ENCODE measurements around the gene WDR33. TPM values are rescaled to one million over a fixed set of nuclear protein-coding genes. Genes with fewer than 3 reads are reported as not detected.
A peak's percentile ranks its signal among the peaks of the same experiment; 100 is the strongest.

Gene WDR33
- total RNA-seq, 4 donors from 2014 or later = 35.2 to 48.0 (median 36.6) TPM

DNA sequence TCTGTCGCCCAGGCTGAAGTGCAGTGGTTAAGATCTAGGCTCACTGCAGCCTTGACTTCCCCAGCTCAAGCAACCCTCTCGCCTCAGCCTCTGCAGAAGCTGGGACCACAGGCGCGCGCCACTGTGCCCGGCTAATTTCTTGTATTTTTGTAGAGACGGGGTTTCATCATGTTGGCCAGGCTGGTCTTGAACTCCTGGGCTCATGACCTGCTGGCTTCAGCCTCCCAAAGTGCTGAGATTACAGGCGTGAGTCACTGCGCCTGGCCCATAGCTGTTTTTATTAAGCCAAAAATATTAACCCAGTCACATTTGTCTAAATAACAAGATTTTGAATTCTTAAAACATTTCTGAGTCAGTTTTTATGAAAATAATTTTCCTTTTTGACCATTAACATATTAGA, 116.0 kb downstream of the WDR33 start:
- intact Hi-C loops (cut with DNase I; ENCODE audit: low total_unique reads) = loop anchor here (5.0 kb wide), 1 partner anchor 103 kb away; no protein-coding TSS in a partner anchor
- DNase-seq = no peak
- WGBS, 2 donors (ENCODE audit: low coverage in 1 of 2) = 70 to 88% methylated on average over 2 to 9 of the region's 9 CpGs
- no peak for TF ChIP-seq POLR2A (IDR thresholded peaks at IDR 0.05)
- no peak for TF ChIP-seq EP300 (IDR thresholded peaks at IDR 0.05; ENCODE audit: low read depth)
- no peak for TF ChIP-seq POLR2AphosphoS5 (IDR thresholded peaks at IDR 0.05)
- TF ChIP-seq, protein P1, sequence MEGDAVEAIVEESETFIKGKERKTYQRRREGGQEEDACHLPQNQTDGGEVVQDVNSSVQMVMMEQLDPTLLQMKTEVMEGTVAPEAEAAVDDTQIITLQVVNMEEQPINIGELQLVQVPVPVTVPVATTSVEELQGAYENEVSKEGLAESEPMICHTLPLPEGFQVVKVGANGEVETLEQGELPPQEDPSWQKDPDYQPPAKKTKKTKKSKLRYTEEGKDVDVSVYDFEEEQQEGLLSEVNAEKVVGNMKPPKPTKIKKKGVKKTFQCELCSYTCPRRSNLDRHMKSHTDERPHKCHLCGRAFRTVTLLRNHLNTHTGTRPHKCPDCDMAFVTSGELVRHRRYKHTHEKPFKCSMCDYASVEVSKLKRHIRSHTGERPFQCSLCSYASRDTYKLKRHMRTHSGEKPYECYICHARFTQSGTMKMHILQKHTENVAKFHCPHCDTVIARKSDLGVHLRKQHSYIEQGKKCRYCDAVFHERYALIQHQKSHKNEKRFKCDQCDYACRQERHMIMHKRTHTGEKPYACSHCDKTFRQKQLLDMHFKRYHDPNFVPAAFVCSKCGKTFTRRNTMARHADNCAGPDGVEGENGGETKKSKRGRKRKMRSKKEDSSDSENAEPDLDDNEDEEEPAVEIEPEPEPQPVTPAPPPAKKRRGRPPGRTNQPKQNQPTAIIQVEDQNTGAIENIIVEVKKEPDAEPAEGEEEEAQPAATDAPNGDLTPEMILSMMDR (IDR thresholded peaks at IDR 0.05) = no peak
- peak overlapping the region in 3 of 4 donors; percentile 10 to 74 (median 42) for H3K27ac ChIP-seq
- no peaks in the 10 kb centered on the region for H3K36me3 ChIP-seq
- in situ Hi-C loops (cut with MboI; ENCODE audit: low pct_ligation_motif_present in 1 of 4, low pct_unique_long_range_greater_than_20kb in 1 of 4, low sequenced_read_pairs in 3 of 4) = no loop called here
- peaks cover 0 to 7% (median 5%) of the 10 kb centered on the region in 4 donors for H3K4me1 ChIP-seq
- H3K9me3 ChIP-seq = peaks cover 0 to 9% of the 10 kb centered on the region in 2 donors
- H3K4me3 ChIP-seq = no peak overlapping the region
- H3K27me3 ChIP-seq = no peaks in the 10 kb centered on the region

DNA sequence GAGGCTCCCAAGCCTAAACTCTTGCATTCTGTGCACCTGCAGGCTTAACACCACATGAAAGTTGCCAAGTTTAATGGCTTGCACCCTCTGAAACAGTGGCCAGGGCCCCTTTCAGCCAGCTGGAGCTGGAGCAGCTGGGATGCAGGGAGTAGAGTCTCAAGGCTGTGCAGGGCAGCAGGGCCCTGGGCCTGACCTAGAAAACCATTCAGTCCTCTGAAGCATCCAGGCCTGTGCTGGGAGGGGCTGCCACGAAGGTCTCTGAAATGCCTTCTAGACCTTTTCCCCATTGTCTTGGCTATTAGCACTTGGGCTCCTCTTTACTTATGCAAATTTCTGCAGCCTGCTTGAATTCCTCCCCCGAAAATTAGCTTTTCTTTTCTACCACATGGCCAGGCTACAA, 120.3 kb downstream of the WDR33 start:
- Histone ChIP-seq H3K27ac (no peak overlapping the region), H3K4me3 (no peak overlapping the region), H3K9me3 (peaks cover 0 to 9% of the 10 kb centered on the region in 2 donors), H3K27me3 (no peaks in the 10 kb centered on the region), H3K4me1 (peaks cover 0 to 8% (median 6%) of the 10 kb centered on the region in 4 donors), H3K36me3 (no peaks in the 10 kb centered on the region)
- TF ChIP-seq POLR2A (IDR thresholded peaks at IDR 0.05) (no peak), EP300 (IDR thresholded peaks at IDR 0.05; ENCODE audit: low read depth) (no peak), POLR2AphosphoS5 (IDR thresholded peaks at IDR 0.05) (no peak)
- TF ChIP-seq, protein P1 (IDR thresholded peaks at IDR 0.05) = no peak
- in situ Hi-C loops (cut with MboI; ENCODE audit: low pct_ligation_motif_present in 1 of 4, low pct_unique_long_range_greater_than_20kb in 1 of 4, low sequenced_read_pairs in 3 of 4) (no loop called here), intact Hi-C loops (cut with DNase I; ENCODE audit: low total_unique reads) (loop anchor here (5.0 kb wide), 1 partner anchor 98 kb away; no protein-coding TSS in a partner anchor)
- 89 to 100% methylated on average over 1 to 2 of the region's 2 CpGs for WGBS, 2 donors (ENCODE audit: low coverage in 1 of 2)
- no peak for DNase-seq

DNA sequence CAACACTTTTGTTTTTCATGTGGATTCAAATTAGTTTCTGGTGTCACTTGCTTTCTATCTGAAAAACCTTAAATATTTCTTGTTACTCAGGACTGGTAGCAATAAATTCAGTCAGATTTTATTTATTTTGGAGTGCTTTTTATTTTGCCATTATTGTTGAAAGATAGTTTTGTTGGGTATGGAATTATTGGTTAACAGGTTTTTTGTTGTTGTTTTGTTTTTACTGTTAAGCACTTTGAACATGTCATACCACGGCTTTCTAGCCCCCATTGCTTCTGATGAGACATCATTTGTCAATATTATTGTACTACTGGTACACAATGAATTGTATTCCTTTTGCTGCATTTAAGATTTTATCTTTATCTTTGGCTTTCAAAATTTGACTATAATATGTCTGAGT, 122.6 kb downstream of the WDR33 start:
- intact Hi-C loops (cut with DNase I; ENCODE audit: low total_unique reads) = no loop called here
- 55% methylated on average over 1 of the region's 1 CpG; no CpG with 5 or more reads in 1 of the 2 donors for WGBS, 2 donors (ENCODE audit: low coverage in 1 of 2)
- Histone ChIP-seq H3K4me3 (no peak overlapping the region), H3K9me3 (peaks cover 0 to 9% of the 10 kb centered on the region in 2 donors), H3K27me3 (no peaks in the 10 kb centered on the region), H3K4me1 (peaks cover 0 to 6% (median 3%) of the 10 kb centered on the region in 4 donors), H3K27ac (no peak overlapping the region), H3K36me3 (no peaks in the 10 kb centered on the region)
- in situ Hi-C loops (cut with MboI; ENCODE audit: low pct_ligation_motif_present in 1 of 4, low pct_unique_long_range_greater_than_20kb in 1 of 4, low sequenced_read_pairs in 3 of 4) = no loop called here
- TF ChIP-seq POLR2AphosphoS5 (IDR thresholded peaks at IDR 0.05) = no peak
- no peak for TF ChIP-seq EP300 (IDR thresholded peaks at IDR 0.05; ENCODE audit: low read depth)
- TF ChIP-seq POLR2A (IDR thresholded peaks at IDR 0.05) = no peak
- TF ChIP-seq, protein P1 (IDR thresholded peaks at IDR 0.05) = no peak
- no peak for DNase-seq

DNA sequence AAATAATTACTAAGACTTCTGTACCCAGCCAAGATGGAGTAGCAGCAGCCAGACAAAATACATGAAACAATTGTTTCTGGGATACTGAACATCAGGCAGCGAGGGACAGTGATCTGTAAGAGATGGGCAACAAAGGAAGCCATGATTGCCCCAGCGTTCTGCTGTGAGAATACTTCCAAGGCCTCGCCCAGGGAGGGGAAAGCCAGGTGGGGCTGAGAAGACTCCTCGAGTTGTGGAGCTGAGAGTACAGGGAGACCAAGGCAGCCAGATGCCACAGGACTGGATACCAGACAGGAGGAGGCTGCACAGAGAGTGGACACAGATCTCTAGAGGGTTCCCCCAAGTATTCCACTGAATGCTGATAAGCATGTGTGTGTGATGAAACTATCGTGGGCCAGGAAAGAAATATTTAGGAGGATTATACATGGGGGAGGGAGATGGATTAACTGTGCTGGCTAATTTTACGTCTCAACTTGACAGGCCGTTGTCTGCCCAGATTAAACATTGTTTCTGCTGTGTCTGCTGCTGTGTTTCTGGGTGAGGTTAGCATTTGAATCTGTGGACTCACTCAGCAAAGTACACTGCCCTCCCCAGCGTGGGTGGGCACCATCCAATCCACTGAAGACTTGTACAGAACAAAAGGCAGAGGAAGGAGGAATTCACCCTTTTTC, 125.4 kb downstream of the WDR33 start:
- peaks cover 0 to 2% of the 10 kb centered on the region in 2 donors for H3K9me3 ChIP-seq
- intact Hi-C loops (cut with DNase I; ENCODE audit: low total_unique reads) = no loop called here
- no peak for DNase-seq
- H3K27me3 ChIP-seq = no peaks in the 10 kb centered on the region
- 60 to 61% methylated on average over 5 to 8 of the region's 8 CpGs for WGBS, 2 donors (ENCODE audit: low coverage in 1 of 2)
- in situ Hi-C loops (cut with MboI; ENCODE audit: low pct_ligation_motif_present in 1 of 4, low pct_unique_long_range_greater_than_20kb in 1 of 4, low sequenced_read_pairs in 3 of 4) = no loop called here
- H3K27ac ChIP-seq = peak overlapping the region in 3 of 4 donors; percentile 50 to 89 (median 77)
- no peaks in the 10 kb centered on the region for H3K36me3 ChIP-seq
- H3K4me1 ChIP-seq = peaks cover 12 to 26% (median 14%) of the 10 kb centered on the region in 4 donors
- TF ChIP-seq EP300 (IDR thresholded peaks at IDR 0.05; ENCODE audit: low read depth) (no peak), POLR2AphosphoS5 (IDR thresholded peaks at IDR 0.05) (no peak), POLR2A (IDR thresholded peaks at IDR 0.05) (no peak)
- TF ChIP-seq, protein P1 (IDR thresholded peaks at IDR 0.05) = no peak
- H3K4me3 ChIP-seq = no peak overlapping the region
